NCI-H460 (cell line): ENCODE results near the gene WNT3A. TPM values are rescaled to one million over a fixed set of nuclear protein-coding genes. Genes with fewer than 3 reads are reported as not detected.

Source experiments
- DNase-seq: peaks from one replicate; pipeline ENCODE4 v3.0.0-alpha.2; 2016; ENCODE audit warnings: low read depth; ENCODE audit errors: extremely low read depth
- total RNA-seq: library from RNA; depleted of rRNA; stranded (reverse); fragments of >200 nt; shearing (Covaris generic); gene quantifications from 2 replicates; pipeline ENCODE4 v1.2.3, GENCODE V29; 2014

The WNT3A gene
- total RNA-seq, 1 experiment from 2014 or later = not detected

- DNase-seq = no peak
Measured at GRCh38 chr1:228081578-228082213, 74.9 kb downstream of the WNT3A start.

GRCh38 chr1:228082214-228082917 is 75.6 kb downstream of the WNT3A start, which contains the start of gene ARF1:
Gene ARF1, plus strand, starts transcription at chr1:228082708. Its CDS starts 14,407 bp downstream, at chr1:228097115.
- DNase-seq = peak; percentile 97

GRCh38 chr1:228082918-228083870 is 76.4 kb downstream of the WNT3A start:
- no peak for DNase-seq

GRCh38 chr1:228083871-228084278 is 77.1 kb downstream of the WNT3A start:
- no peak for DNase-seq

- no peak for DNase-seq
Measured at GRCh38 chr1:228084325-228084724, 77.5 kb downstream of the WNT3A start.

GRCh38 chr1:228084797-228085196 is 78.0 kb downstream of the WNT3A start:
- no peak for DNase-seq

- DNase-seq = no peak
Measured at GRCh38 chr1:228085287-228085951, 78.6 kb downstream of the WNT3A start.

- DNase-seq = no peak
Measured at GRCh38 chr1:228087771-228088251, 81.0 kb downstream of the WNT3A start.

- no peak for DNase-seq
Measured at GRCh38 chr1:228088586-228089498, 82.0 kb downstream of the WNT3A start.

- DNase-seq = no peak
Measured at GRCh38 chr1:228089519-228090380, 83.0 kb downstream of the WNT3A start.

GRCh38 chr1:228090613-228091081 is 83.8 kb downstream of the WNT3A start:
- no peak for DNase-seq

- DNase-seq = no peak
Measured at GRCh38 chr1:228091084-228091483, 84.3 kb downstream of the WNT3A start.

- no peak for DNase-seq
Measured at GRCh38 chr1:228092342-228093049, 85.7 kb downstream of the WNT3A start.

- DNase-seq = no peak
Measured at GRCh38 chr1:228093050-228093906, 86.5 kb downstream of the WNT3A start.

GRCh38 chr1:228094432-228095016 is 87.7 kb downstream of the WNT3A start:
- DNase-seq = no peak

- DNase-seq = no peak
Measured at GRCh38 chr1:228095161-228095560, 88.4 kb downstream of the WNT3A start.
